Suprapubic skin (tissue), 3 donors: ENCODE data around the gene SEMA3G.

ENCODE experiments used
- CTCF ChIP-seq, 2 donors: fragments of 200-600 bp in 1 of 2; fragments of 450-650 bp in 1 of 2; sonication (generic) in 1 of 2; IDR thresholded peaks; one replicate each; pipeline ENCODE4 v1.5.1; 2016 to 2019; ENCODE audit warnings: antibody characterized with exemption in 2 of 2, mild to moderate bottlenecking in 1 of 2, moderate library complexity in 1 of 2
- POLR2A ChIP-seq, 2 donors: fragments of 450-650 bp; IDR thresholded peaks; one replicate each; pipeline ENCODE4 v1.6.1; 2017; ENCODE audit warnings: antibody characterized with exemption in 2 of 2, mild to moderate bottlenecking in 2 of 2, moderate library complexity in 2 of 2

- no peak for TF ChIP-seq CTCF (IDR thresholded peaks at IDR 0.05)
- no peak for TF ChIP-seq POLR2A (IDR thresholded peaks at IDR 0.05)
These were observed 1.7 kb downstream of the SEMA3G start for GRCh38 chr3:52443268-52443610.
